Measurements from ENCODE around the gene TRUB1. TPM values are rescaled to one million over a fixed set of nuclear protein-coding genes. Genes with fewer than 3 reads are reported as not detected.

The TRUB1 gene
- total RNA-seq, 1 experiment from 2014 or later = 11.5 TPM

- H3K9me2 ChIP-seq (ENCODE audit: insufficient read depth) = no peaks in the 10 kb centered on the region
- BruUV-seq (replicated peaks) = no TSS peak
- intact Hi-C loops (cut with micrococcal nuclease; ENCODE audit: unreplicated experiment) = no loop called here
- no peaks in the 10 kb centered on the region for H3K27me3 ChIP-seq (ENCODE audit: insufficient read depth, low read depth)
- TF ChIP-seq CTCF (conservative IDR thresholded peaks at IDR 0.05) (no peak), EZH2 (IDR thresholded peaks at IDR 0.05; ENCODE audit: low read depth) (no peak)
- ChIA-PET CTCF (no interaction called here), POLR2A (ENCODE audit: unreplicated experiment) (no interaction called here)
- no peaks in the 10 kb centered on the region for H4K20me1 ChIP-seq (ENCODE audit: insufficient read depth)
- no peak overlapping the region for H3K4me3 ChIP-seq
- H3K9me3 ChIP-seq (ENCODE audit: insufficient read depth, low read depth) = no peaks in the 10 kb centered on the region
- no peak for DNase-seq
- no peaks in the 10 kb centered on the region for H3F3A ChIP-seq (ENCODE audit: insufficient read depth, low read depth)
- H3K79me2 ChIP-seq (ENCODE audit: low read depth) = peaks cover 32% of the 10 kb centered on the region
- H3K4me2 ChIP-seq = no peak overlapping the region
- H3K36me3 ChIP-seq (ENCODE audit: low read depth) = peaks cover 4% of the 10 kb centered on the region; the same call in 1 of the 2 replicates
- H3K4me1 ChIP-seq (replicated peaks; ENCODE audit: insufficient read depth) = peaks cover 9% of the 10 kb centered on the region
- no peak overlapping the region for H2AFZ ChIP-seq
- no peak overlapping the region for H3K27ac ChIP-seq
Observed at GRCh38 chr10:114943000-114943399, 5.0 kb downstream of the TRUB1 start.

- Histone ChIP-seq H3K9me3 (ENCODE audit: insufficient read depth, low read depth) (no peaks in the 10 kb centered on the region), H4K20me1 (ENCODE audit: insufficient read depth) (0 out of 2 replicates have a peak, but pooled peaks cover 6% of the 10 kb centered on the region), H3K79me2 (ENCODE audit: low read depth) (0 out of 2 replicates have a peak, but pooled peaks cover 7% of the 10 kb centered on the region), H3K36me3 (ENCODE audit: low read depth) (no peaks in the 10 kb centered on the region), H3K27me3 (ENCODE audit: insufficient read depth, low read depth) (no peaks in the 10 kb centered on the region), H3K9me2 (ENCODE audit: insufficient read depth) (no peaks in the 10 kb centered on the region), H3K4me2 (no peak overlapping the region), H3F3A (ENCODE audit: insufficient read depth, low read depth) (no peaks in the 10 kb centered on the region), H2AFZ (no peak overlapping the region), H3K27ac (no peak overlapping the region), H3K4me3 (no peak overlapping the region), H3K4me1 (replicated peaks; ENCODE audit: insufficient read depth) (no peaks in the 10 kb centered on the region)
- intact Hi-C loops (cut with micrococcal nuclease; ENCODE audit: unreplicated experiment) = no loop called here
- POLR2A ChIA-PET (ENCODE audit: unreplicated experiment) = no interaction called here
- TF ChIP-seq EZH2 (IDR thresholded peaks at IDR 0.05; ENCODE audit: low read depth) (no peak), CTCF (conservative IDR thresholded peaks at IDR 0.05) (no peak)
- CTCF ChIA-PET = no interaction called here
- no TSS peak for BruUV-seq (replicated peaks)
- no peak for DNase-seq
Observed at GRCh38 chr10:114953047-114953446, 15.1 kb downstream of the TRUB1 start.

GRCh38 chr10:114955984-114956383, 18.0 kb downstream of the TRUB1 start:
- DNase-seq = no peak
- H3K79me2 ChIP-seq (ENCODE audit: low read depth) = no peaks in the 10 kb centered on the region
- H2AFZ ChIP-seq = no peak overlapping the region
- H3K9me3 ChIP-seq (ENCODE audit: insufficient read depth, low read depth) = no peaks in the 10 kb centered on the region
- no peaks in the 10 kb centered on the region for H3K27me3 ChIP-seq (ENCODE audit: insufficient read depth, low read depth)
- 0 out of 2 replicates have a peak, but pooled peaks cover 3% of the 10 kb centered on the region for H4K20me1 ChIP-seq (ENCODE audit: insufficient read depth)
- H3K4me3 ChIP-seq = no peak overlapping the region
- no peak overlapping the region for H3K4me2 ChIP-seq
- no peaks in the 10 kb centered on the region for H3F3A ChIP-seq (ENCODE audit: insufficient read depth, low read depth)
- H3K36me3 ChIP-seq (ENCODE audit: low read depth) = no peaks in the 10 kb centered on the region
- no peak overlapping the region for H3K27ac ChIP-seq
- intact Hi-C loops (cut with micrococcal nuclease; ENCODE audit: unreplicated experiment) = no loop called here
- TF ChIP-seq EZH2 (IDR thresholded peaks at IDR 0.05; ENCODE audit: low read depth) = no peak
- no peak for TF ChIP-seq CTCF (conservative IDR thresholded peaks at IDR 0.05)
- BruUV-seq (replicated peaks) = no TSS peak
- ChIA-PET CTCF (no interaction called here), POLR2A (ENCODE audit: unreplicated experiment) (no interaction called here)
- no peaks in the 10 kb centered on the region for H3K9me2 ChIP-seq (ENCODE audit: insufficient read depth)
- no peaks in the 10 kb centered on the region for H3K4me1 ChIP-seq (replicated peaks; ENCODE audit: insufficient read depth)

All from PC-9 (cell line).